GM18508 (cell line): Measurements from ENCODE around the gene CCND3.
A peak's percentile ranks its signal among the peaks of the same experiment; 100 is the strongest.
"Not testable (repeated sequence)": the region's sequence is repeated elsewhere in the genome, so short reads cannot be mapped to it uniquely, and the experiment has no call there.

Experiments used
- ATAC-seq: cut with Tn5 transposase; IDR thresholded peaks from one replicate; pipeline ENCODE4 v1.9.1; 2021; ENCODE audit warnings: moderate number of reproducible peaks; ENCODE audit not compliant: insufficient read depth, unreplicated experiment

The CCND3 gene

GRCh38 chr6:41954668-41955067, 13.1 kb upstream of the CCND3 start:
- no peak for ATAC-seq

- no peak for ATAC-seq
Observed at GRCh38 chr6:41947581-41948220, 6.1 kb upstream of the CCND3 start.

GRCh38 chr6:41943456-41943855, 1.8 kb upstream of the CCND3 start:
- ATAC-seq: no peak

- ATAC-seq: not testable (repeated sequence)
Observed at GRCh38 chr6:41942882-41943281, 1.3 kb upstream of the CCND3 start.

GRCh38 chr6:41942067-41942851, 651 bp upstream of the CCND3 start:
- ATAC-seq: no peak

- ATAC-seq: no peak
Observed at GRCh38 chr6:41940759-41941279, 789 bp downstream of the CCND3 start.

GRCh38 chr6:41939848-41940758, 1.5 kb downstream of the CCND3 start:
- no peak for ATAC-seq

DNA sequence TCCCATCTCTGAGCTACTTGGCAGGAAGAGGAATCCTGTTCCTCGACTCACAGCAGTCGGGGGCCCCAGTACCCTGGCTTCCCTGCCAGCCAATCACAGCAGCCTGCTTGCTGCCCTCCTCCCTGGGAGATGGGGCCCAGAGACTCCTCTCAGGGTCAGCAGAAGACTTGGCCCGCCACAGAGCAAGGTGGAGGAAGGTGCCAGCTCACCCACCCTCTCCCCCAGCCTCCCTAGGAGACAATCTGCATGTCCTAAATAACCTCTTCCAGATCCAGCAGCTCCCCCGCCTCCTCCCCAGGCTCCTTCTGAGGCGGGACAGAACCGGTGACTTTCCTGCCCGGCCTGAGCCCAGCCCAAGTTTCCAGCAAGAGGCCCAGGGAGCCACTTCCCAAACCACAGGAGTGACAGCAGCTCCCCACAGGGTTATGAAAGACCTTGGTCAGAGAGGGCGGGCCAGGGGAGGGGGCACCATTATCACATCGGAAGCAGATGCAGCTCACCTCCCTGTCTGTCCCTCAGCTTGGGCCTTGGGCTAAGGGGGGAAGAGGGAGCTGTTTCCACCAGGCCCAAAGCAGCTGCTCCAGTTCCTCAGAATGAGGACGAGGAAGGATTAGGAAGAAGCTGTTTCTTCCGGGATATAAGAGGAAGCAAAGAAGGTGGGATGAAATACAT, 2.3 kb downstream of the CCND3 start:
- ATAC-seq: no peak

GRCh38 chr6:41938590-41939175, 2.9 kb downstream of the CCND3 start:
- no peak for ATAC-seq

- ATAC-seq: no peak
Observed at GRCh38 chr6:41937861-41938574, 3.6 kb downstream of the CCND3 start.

GRCh38 chr6:41937472-41937860, 4.1 kb downstream of the CCND3 start:
- no peak for ATAC-seq

DNA sequence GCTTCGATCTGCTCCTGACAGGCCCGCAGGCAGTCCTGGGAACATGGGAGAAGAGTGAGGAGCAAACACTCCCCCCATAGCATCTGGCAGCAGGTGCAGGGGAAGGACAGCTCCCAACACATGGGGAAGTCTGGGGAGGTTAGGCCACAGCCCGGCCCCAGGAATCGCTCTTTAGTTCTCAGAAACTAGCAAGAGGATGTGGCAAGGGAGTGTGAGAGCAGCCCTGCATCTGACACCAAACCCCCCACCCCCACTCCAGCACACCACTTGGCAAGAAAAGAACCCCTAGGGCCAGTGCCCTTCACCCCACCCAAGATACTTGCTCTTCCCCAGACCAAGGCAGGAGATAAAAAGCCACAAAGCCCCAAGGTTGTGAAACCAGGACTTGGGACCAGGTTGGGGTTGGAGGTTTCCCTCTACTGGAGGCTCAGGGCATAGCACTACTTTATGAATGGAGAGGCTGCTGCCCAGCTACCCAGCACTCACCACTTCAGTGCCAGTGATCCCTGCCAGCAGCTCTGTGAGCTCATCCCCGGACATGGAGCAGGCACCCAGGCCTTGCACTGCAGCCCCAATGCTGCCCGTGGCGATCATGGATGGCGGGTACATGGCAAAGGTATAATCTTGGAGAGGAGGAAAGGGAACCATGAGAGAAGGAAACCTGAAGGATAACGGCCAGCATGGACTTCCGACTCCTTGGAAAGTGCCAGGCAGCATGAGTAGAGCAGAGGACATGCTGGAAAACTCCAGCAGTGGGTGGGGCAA, 5.4 kb downstream of the CCND3 start:
- ATAC-seq: peak; percentile 56

- no peak for ATAC-seq
Observed at GRCh38 chr6:41935685-41936072, 5.9 kb downstream of the CCND3 start.

GRCh38 chr6:41935193-41935574, 6.4 kb downstream of the CCND3 start:
- no peak for ATAC-seq

GRCh38 chr6:41934278-41935192, 7.1 kb downstream of the CCND3 start:
- ATAC-seq: no peak

DNA sequence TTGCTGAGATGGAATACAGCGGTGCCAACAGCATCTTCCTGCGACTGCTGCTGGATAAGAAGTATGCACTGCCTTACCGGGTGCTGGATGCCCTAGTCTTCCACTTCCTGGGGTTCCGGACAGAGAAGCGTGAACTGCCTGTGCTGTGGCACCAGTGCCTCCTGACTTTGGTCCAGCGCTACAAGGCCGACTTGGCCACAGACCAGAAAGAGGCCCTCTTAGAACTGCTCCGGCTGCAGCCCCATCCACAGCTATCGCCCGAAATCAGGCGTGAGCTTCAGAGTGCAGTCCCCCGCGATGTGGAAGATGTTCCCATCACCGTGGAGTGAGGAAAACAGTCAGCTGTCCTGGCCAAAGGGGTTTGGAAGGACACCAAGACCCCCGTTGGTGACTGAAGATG, 9.2 kb downstream of the CCND3 start:
- no peak for ATAC-seq

- no peak for ATAC-seq
Observed at GRCh38 chr6:41931792-41932191, 9.8 kb downstream of the CCND3 start.

GRCh38 chr6:41929924-41930323, 11.7 kb downstream of the CCND3 start:
- ATAC-seq: no peak
